ENCODE results near the gene KRI1.

- TF ChIP-seq CTCF (IDR thresholded peaks at IDR 0.05) (peak; percentile 84 to 99 (median 98)), POLR2A (IDR thresholded peaks at IDR 0.05) (no peak), EP300 (IDR thresholded peaks at IDR 0.05) (no peak)
These were observed 15.3 kb upstream of the KRI1 start for GRCh38 chr19:10580979-10581631.

All from ovary (tissue), 3 donors.